Measurements from ENCODE around the gene LOXL4.

The LOXL4 gene

DNA sequence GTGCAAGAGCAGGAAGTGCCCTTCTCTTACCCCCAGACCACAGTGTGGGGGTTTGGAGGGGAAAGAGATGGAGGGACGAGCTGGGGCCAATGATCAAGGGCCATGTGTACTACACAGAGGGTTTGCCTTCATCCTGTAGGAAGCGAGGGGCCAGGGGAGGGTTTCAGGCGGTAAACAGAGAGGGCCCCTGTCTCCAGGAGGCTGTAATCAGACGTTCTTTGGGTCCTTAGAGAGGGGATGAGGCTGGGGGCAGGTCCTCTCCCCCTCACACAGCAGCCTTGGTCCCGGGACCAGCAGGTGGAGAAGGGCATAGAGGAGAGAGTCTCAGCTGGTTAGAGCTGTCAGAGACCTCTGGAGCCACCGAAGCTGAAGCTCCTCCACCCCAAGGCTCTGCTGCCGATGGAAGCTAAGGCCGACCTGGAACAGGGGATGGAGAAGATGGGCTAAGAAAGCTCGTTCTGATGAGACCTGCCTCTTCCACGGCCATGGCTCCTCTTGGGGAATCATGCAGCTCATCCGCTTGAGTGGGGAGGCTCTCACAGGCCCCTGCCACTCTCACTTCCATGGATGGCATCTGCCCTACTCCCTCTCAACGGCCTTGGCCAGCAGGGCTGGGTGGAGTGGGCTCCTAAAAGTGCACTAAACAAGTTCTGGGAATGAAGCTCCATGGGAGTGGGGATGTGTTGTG lies 3.5 kb downstream of the LOXL4 start:
- no peak for DNase-seq (ENCODE audit: low spot score)

DNA sequence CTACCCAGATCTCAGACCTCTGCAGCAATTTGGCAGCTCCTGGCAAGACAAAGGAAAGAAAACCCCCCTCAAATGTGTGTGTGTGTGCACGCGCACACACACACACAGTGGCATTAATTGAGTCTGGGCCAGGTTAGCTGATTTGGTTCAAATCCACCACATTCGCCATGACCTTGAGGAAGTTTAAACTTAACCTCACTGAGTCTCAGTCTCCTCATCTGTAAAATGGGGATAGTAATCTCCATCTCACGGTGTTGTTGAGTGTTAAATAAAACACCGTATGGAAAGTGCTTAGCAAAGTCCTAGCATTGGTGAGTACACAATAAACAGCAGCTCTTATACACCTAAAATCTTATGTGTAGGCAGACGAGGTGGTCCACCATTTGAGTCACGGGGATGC lies 4.9 kb downstream of the LOXL4 start:
- no peak for DNase-seq (ENCODE audit: low spot score)

- peak; percentile 38 for DNase-seq (ENCODE audit: low spot score)
Observed at GRCh38 chr10:98262571-98262970, 5.4 kb downstream of the LOXL4 start.

DNA sequence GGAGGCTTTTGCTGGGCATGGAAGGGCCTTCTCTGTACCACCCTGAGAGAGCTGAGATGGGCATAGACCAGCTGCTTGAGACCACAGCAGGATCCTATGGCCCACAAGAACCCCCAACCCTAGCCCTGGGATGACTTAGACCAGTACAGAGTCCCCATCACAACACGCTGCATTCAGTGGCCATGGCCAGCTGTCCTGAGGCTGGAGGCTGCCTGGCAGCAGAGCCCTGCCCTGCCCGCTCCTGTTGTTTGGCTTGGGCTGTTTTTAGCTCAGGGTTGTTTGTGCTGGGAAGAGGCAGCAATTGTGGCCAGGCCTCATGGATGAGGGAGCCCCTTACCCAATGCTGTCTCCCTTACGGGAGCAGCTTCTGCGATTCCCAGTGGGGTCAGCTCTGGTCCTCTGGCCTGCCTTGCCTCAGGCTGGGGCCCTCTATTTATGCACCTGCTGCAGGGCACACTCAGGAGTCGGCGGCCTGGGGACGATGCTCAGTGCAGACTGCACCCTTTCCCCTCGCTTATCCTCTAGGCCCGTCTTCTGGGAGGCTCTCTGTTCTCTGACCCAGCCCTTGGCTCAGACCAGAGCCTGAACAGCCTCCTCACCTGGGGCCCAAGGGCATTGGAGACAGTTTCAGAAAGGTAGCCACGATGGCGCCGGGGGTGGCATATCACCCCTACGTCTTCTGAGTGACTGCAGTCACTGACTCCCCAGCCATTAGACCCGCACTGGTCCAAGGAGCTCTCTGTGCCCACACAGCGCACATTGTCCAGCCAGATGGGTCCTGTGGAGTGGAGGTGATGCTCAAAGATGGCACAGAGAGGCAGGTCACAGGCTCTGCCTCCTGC lies 6.3 kb downstream of the LOXL4 start:
- DNase-seq (ENCODE audit: low spot score), result no peak

DNA sequence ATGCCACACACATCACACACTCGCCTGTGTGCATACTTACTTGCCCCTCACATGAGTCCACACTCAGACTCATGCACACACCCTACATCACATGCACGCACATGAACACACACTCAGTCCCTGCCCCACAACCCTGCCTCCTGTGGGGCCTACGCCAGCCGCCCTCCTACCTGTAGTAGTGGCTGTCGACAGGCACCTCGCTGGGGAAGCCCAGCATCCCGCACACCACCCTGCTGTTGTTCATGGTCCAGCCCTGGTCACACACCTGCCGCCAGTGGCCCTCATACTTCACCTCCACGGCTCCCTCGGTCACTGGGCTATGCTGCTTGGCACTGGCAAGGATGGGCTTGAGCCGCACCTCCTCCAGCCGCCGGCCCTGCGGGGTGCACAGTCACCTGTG lies 7.2 kb downstream of the LOXL4 start:
- no peak for DNase-seq (ENCODE audit: low spot score)

GRCh38 chr10:98260350-98260749 lies 7.6 kb downstream of the LOXL4 start:
- DNase-seq (ENCODE audit: low spot score), result no peak

- no peak for DNase-seq (ENCODE audit: low spot score)
Observed at GRCh38 chr10:98259606-98260315, 8.2 kb downstream of the LOXL4 start.

- DNase-seq (ENCODE audit: low spot score), result no peak
Observed at GRCh38 chr10:98258683-98259454, 9.1 kb downstream of the LOXL4 start.

DNA sequence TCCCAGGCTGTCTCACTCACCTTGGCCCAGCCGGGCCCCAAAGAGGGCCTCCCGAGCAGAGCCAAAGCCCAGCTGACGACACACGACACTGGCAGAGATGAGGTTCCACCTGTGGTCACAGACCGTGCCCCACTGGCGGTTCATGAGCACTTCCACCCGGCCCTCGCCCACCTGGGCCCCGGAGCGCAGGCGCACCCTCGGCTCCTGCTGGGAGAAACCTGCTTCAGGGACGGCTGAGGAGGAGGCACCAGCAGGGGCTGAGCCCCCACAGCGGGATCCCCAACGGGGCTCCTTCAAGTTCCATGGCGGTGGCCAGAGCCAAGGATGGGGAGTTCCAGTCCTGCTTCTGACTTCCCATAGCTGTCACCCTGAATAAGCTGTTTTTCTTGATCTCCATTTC lies 10.0 kb downstream of the LOXL4 start:
- no peak for DNase-seq (ENCODE audit: low spot score)

DNA sequence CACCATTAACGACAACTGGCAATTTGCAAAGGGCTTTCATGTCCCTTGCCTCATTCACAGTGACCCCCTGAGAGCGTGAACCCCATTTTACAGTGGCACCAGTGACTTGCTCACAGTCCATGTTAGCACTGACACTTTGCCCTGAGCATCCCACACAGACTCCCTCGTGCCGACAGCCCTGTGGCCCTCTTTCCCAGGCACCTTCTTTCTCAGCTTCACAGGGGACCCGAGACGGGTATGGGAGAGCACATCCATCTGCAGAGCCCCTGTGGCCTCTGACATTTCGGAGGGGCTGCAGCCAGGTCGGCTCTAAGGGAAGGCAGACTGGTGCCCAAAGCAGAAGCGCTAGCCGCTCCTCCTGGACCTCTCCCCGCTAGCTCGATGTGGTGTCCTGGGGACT lies 10.8 kb downstream of the LOXL4 start:
- DNase-seq (ENCODE audit: low spot score), result no peak

- no peak for DNase-seq (ENCODE audit: low spot score)
Observed at GRCh38 chr10:98256692-98257091, 11.3 kb downstream of the LOXL4 start.

DNA sequence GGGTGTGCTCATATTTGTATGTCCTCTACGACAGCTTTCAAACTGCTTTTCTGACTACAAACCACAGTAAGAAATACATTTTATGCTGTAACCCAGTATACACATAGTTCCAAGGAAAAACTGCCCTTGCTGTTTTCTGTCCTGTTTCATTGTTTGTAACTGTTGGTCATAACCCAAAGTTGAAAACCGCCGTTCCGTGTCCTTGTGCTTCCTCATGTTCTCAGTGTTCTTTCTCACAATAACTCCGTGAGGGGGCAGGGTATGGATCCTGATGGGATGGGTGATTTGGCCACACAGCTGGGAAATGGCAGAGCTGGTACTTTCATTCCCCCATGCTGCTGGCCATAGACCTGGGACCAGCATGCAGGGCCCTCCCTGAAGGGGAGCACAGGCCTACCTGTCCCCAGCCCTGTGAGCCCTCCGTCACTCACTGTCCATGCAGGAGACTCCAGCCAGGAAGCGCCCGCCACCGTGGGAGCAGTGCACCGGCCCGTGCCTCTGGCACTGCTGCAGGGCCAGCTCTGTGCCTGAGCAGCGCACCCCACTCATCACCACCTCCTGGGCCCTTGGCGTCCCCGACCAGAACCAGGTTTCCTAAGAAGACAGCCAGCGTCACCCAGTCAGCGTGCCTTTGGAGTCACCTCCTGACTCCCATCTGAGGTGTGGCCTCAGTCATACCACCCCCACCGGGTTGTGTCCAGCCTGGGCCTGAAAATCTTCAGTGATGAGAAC lies 12.7 kb downstream of the LOXL4 start:
- DNase-seq (ENCODE audit: low spot score), result no peak

GRCh38 chr10:98254234-98254974 lies 13.6 kb downstream of the LOXL4 start:
- DNase-seq (ENCODE audit: low spot score), result no peak

- no peak for DNase-seq (ENCODE audit: low spot score)
Observed at GRCh38 chr10:98253499-98253898, 14.5 kb downstream of the LOXL4 start.

- no peak for DNase-seq (ENCODE audit: low spot score)
Observed at GRCh38 chr10:98252464-98252863, 15.5 kb downstream of the LOXL4 start.

DNA sequence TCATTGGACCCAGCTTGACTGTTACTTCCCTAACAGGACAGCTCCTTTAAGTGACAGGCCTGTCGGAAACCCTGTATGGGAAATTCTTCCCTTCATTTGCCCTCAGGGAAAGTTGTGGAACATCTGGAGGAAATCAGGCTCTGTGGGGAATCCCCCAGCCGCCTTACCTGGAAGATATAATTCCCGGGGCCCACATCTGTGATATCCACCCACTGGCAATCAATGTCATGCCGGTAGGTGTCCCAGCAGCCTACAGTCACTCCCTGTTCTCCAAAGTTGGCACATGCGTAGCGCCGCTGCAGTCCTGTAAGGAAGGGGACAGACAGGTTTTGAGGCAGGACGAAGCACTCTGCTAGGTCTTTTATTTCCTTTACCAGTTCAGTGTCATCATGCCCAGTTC lies 16.6 kb downstream of the LOXL4 start:
- DNase-seq (ENCODE audit: low spot score), result no peak

DNA sequence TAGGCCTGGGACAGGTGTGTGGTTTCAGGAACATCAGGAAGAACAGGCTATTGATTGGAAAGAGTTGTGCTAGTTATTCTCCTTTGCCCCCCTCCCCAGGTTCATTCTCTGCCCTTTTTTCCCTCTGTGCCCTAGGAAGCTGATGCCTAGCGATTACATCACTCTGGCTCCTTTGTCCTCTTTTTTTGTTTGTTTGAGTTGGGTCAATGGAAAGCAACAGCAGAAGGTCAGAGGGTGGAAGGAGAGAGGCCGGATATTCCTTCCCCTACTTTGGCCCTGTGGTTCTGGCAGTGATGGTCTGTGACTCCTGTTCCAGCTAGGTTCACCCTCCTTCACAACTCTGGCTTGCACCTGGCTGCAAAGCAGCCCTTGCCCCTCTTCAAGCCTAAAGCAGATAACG lies 18.9 kb downstream of the LOXL4 start:
- no peak for DNase-seq (ENCODE audit: low spot score)

- DNase-seq (ENCODE audit: low spot score), result no peak
Observed at GRCh38 chr10:98248018-98248417, 20.0 kb downstream of the LOXL4 start.

GRCh38 chr10:98246911-98247805 lies 20.8 kb downstream of the LOXL4 start:
- no peak for DNase-seq (ENCODE audit: low spot score)

- no peak for DNase-seq (ENCODE audit: low spot score)
Observed at GRCh38 chr10:98244586-98244985, 23.4 kb downstream of the LOXL4 start.

All from hepatic stellate cell (primary cell).